ENCODE measurements around the gene TMEM115. TPM values are rescaled to one million over a fixed set of nuclear protein-coding genes. Genes with fewer than 3 reads are reported as not detected.

TMEM115 gene
- total and polyA plus RNA-seq, 2 of the 13 experiments (the other 11 are each of a cell fraction or from before 2014, with no cell fraction given): 22.1 to 30.7 TPM

GRCh38 chr3:50321336-50322114 lies 37.8 kb downstream of the TMEM115 start (continued):
- no peak for TF ChIP-seq KIAA2018 (CRISPR knock-in tag; IDR thresholded peaks at IDR 0.05; ENCODE audit: borderline replicate concordance)
- TF ChIP-seq ZNF740 (CRISPR knock-in tag; IDR thresholded peaks at IDR 0.05): peak; percentile 97
- no peak for TF ChIP-seq CHD2 (IDR thresholded peaks at IDR 0.05; ENCODE audit: low read depth, low read length)
- TF ChIP-seq ZBTB1 (CRISPR knock-in tag; IDR thresholded peaks at IDR 0.05; ENCODE audit: borderline replicate concordance): no peak
- no peak for TF ChIP-seq MNT (IDR thresholded peaks at IDR 0.05)
- peak; percentile 15 for TF ChIP-seq PHF5A (CRISPR knock-in tag; IDR thresholded peaks at IDR 0.05; ENCODE audit: low read depth, unreplicated experiment)
- TF ChIP-seq FOXM1 (CRISPR knock-in tag; IDR thresholded peaks at IDR 0.05): no peak
- TF ChIP-seq CBX2 (IDR thresholded peaks at IDR 0.05; ENCODE audit: low read depth, low read length): no peak
- no peak for TF ChIP-seq CBX2 (CRISPR knock-in tag; IDR thresholded peaks at IDR 0.05; ENCODE audit: low read depth)
- TF ChIP-seq ZBTB14 (CRISPR knock-in tag; IDR thresholded peaks at IDR 0.05): no peak
- peak; percentile 73; the same call in 1 of the 2 replicates for TF ChIP-seq SIN3A (IDR thresholded peaks at IDR 0.05; ENCODE audit: borderline replicate concordance, low read depth, low read length)
- no peak; the same call in 1 of the 2 replicates for TF ChIP-seq ARNT2 (CRISPR knock-in tag; IDR thresholded peaks at IDR 0.05; ENCODE audit: low read depth)
- peak; percentile 60; the same call in 1 of the 2 replicates for TF ChIP-seq MEF2D (CRISPR knock-in tag; IDR thresholded peaks at IDR 0.05)
- TF ChIP-seq ZEB1 (IDR thresholded peaks at IDR 0.05; ENCODE audit: insufficient replicate concordance, low read depth): peak; percentile 50
- TF ChIP-seq JARID2 (CRISPR knock-in tag; IDR thresholded peaks at IDR 0.05; ENCODE audit: insufficient replicate concordance): no peak
- TF ChIP-seq SMAD3 (CRISPR knock-in tag; IDR thresholded peaks at IDR 0.05): peak; percentile 39; the same call in 1 of the 2 replicates
- peak; percentile 48; the same call in 1 of the 2 replicates for TF ChIP-seq REPIN1 (CRISPR knock-in tag; IDR thresholded peaks at IDR 0.05; ENCODE audit: borderline replicate concordance, low read depth)
- peak; percentile 81 for TF ChIP-seq ATF7 (IDR thresholded peaks at IDR 0.05)
- TF ChIP-seq ATF7 (CRISPR knock-in tag; IDR thresholded peaks at IDR 0.05): no peak

All from HepG2 (cell line).